Kidney epithelial cell (primary cell): ENCODE measurements around the gene ASPN. TPM values are rescaled to one million over a fixed set of nuclear protein-coding genes. Genes with fewer than 3 reads are reported as not detected.

Experiments
- DNase-seq: peaks from one replicate; pipeline ENCODE4 v3.0.0-alpha.2; 2010; ENCODE audit warnings: low read depth
- H3K27me3 ChIP-seq: 2 replicates; pipeline ENCODE4 v1.6.0; 2011; ENCODE audit warnings: low read length; ENCODE audit not compliant: control insufficient read depth, insufficient read depth
- H3K36me3 ChIP-seq: 2 replicates; pipeline ENCODE4 v1.5.1; 2011; ENCODE audit warnings: low read length; ENCODE audit not compliant: control insufficient read depth, insufficient read depth
- H3K4me3 ChIP-seq: 2 replicates; pipeline ENCODE4 v1.5.1; 2011; ENCODE audit warnings: low read depth, mild to moderate bottlenecking, control low read depth, low read length
- CTCF ChIP-seq: IDR thresholded peaks from 2 replicates; pipeline ENCODE4 v1.5.1; 2011; ENCODE audit warnings: mild to moderate bottlenecking, moderate library complexity, low read length, control low read depth, inconsistent platforms; ENCODE audit not compliant: insufficient read depth, poor library complexity, severe bottlenecking
- total RNA-seq: library from RNA; depleted of rRNA; stranded (reverse); fragments of >200 nt; gene quantifications from 2 replicates; pipeline ENCODE4 v1.2.3, GENCODE V29; 2015

The ASPN gene
- total RNA-seq, 1 donor from 2014 or later, result not detected

- H3K27me3 ChIP-seq, result no peaks in the 10 kb centered on the region
- no peak for TF ChIP-seq CTCF
- no peaks in the 10 kb centered on the region for H3K36me3 ChIP-seq
- no peak for DNase-seq
- no peak overlapping the region for H3K4me3 ChIP-seq
Measured at GRCh38 chr9:92504881-92505280, 22.6 kb upstream of the ASPN start.

GRCh38 chr9:92503156-92503555 is 20.9 kb upstream of the ASPN start:
- no peak for DNase-seq
- no peaks in the 10 kb centered on the region for H3K36me3 ChIP-seq
- H3K27me3 ChIP-seq, result no peaks in the 10 kb centered on the region
- TF ChIP-seq CTCF, result no peak
- H3K4me3 ChIP-seq, result no peak overlapping the region

GRCh38 chr9:92501671-92502393 is 19.5 kb upstream of the ASPN start:
- peak; percentile 45 for TF ChIP-seq CTCF
- Histone ChIP-seq H3K4me3 (no peak overlapping the region), H3K36me3 (no peaks in the 10 kb centered on the region), H3K27me3 (no peaks in the 10 kb centered on the region)
- DNase-seq, result no peak

GRCh38 chr9:92500725-92501124 is 18.4 kb upstream of the ASPN start:
- no peaks in the 10 kb centered on the region for H3K27me3 ChIP-seq
- no peaks in the 10 kb centered on the region for H3K36me3 ChIP-seq
- no peak for DNase-seq
- no peak for TF ChIP-seq CTCF
- no peak overlapping the region for H3K4me3 ChIP-seq

GRCh38 chr9:92499701-92500100 is 17.4 kb upstream of the ASPN start:
- no peaks in the 10 kb centered on the region for H3K27me3 ChIP-seq
- DNase-seq, result no peak
- H3K4me3 ChIP-seq, result no peak overlapping the region
- H3K36me3 ChIP-seq, result no peaks in the 10 kb centered on the region
- no peak for TF ChIP-seq CTCF

GRCh38 chr9:92496396-92497176 is 14.3 kb upstream of the ASPN start:
- no peak for DNase-seq

More at GRCh38 chr9:92496396-92497176, 14.3 kb upstream of the ASPN start:
- Histone ChIP-seq H3K36me3 (no peaks in the 10 kb centered on the region), H3K27me3 (no peaks in the 10 kb centered on the region), H3K4me3 (no peak overlapping the region)
- no peak for TF ChIP-seq CTCF
